Caco-2 (cell line): ENCODE results near the gene ADAMTS2. TPM values are rescaled to one million over a fixed set of nuclear protein-coding genes. Genes with fewer than 3 reads are reported as not detected.

Experiments
- BruUV-seq: library from RNA; stranded (reverse); fragments of 400-500 nt; replicated peaks from 2 replicates; lab custom pipeline; 2021; lab: Mats Ljungman, UMichigan
- CTCF ChIA-PET: fragments of 300-600 bp; sonication (Branson Sonifier 250); formaldehyde crosslinking; loops from one replicate; lab custom pipeline; 2022; ENCODE audit warnings: antibody characterized with exemption; lab: Charles Lee
- POLR2A ChIA-PET: fragments of 300-600 bp; sonication (Branson Sonifier 250); formaldehyde crosslinking; loops from one replicate; lab custom pipeline; 2022; ENCODE audit warnings: antibody characterized with exemption; lab: Charles Lee
- DNase-seq, 2 experiments: peaks; one replicate each; pipeline versions ENCODE4 v3.0.0 to v3.0.0-alpha.2; 2020 to 2022
- H3K27me3 ChIP-seq: replicated peaks from 2 replicates; pipeline ENCODE4 v1.6.0; 2011; ENCODE audit warnings: low read length; ENCODE audit not compliant: control insufficient read depth, insufficient read depth
- H3K36me3 ChIP-seq: 2 replicates; pipeline ENCODE4 v1.5.1; 2011; ENCODE audit warnings: low read length; ENCODE audit not compliant: control insufficient read depth, insufficient read depth
- H3K4me1 ChIP-seq: fragments of 250-450 bp; sonication (Bioruptor Pico); 2 replicates; pipeline ENCODE4 v1.5.1; 2020; ENCODE audit warnings: mild to moderate bottlenecking
- H3K4me3 ChIP-seq: 2 replicates; pipeline ENCODE4 v1.5.1; 2011; ENCODE audit warnings: low read depth, mild to moderate bottlenecking, control low read depth, low read length
- H3K9me3 ChIP-seq: fragments of 250-450 bp; sonication (Bioruptor Pico); 2 replicates; pipeline ENCODE4 v1.5.1; 2020; ENCODE audit warnings: mild to moderate bottlenecking, moderate library complexity
- H3K27ac Mint-ChIP-seq: one replicate; pipeline ENCODE4 v1.8.0; 2022; ENCODE audit warnings: mixed read lengths; ENCODE audit not compliant: unreplicated experiment
- H3K27me3 Mint-ChIP-seq: one replicate; pipeline ENCODE4 v1.8.0; 2022; ENCODE audit warnings: mixed read lengths; ENCODE audit not compliant: insufficient read depth, unreplicated experiment
- H3K36me3 Mint-ChIP-seq: one replicate; pipeline ENCODE4 v1.8.0; 2022; ENCODE audit warnings: mild to moderate bottlenecking, mixed read lengths; ENCODE audit not compliant: insufficient read depth, unreplicated experiment
- H3K4me1 Mint-ChIP-seq: one replicate; pipeline ENCODE4 v1.8.0; 2022; ENCODE audit warnings: low read depth, mixed read lengths; ENCODE audit not compliant: unreplicated experiment
- H3K4me3 Mint-ChIP-seq: one replicate; pipeline ENCODE4 v1.8.0; 2022; ENCODE audit warnings: mild to moderate bottlenecking, moderate library complexity, mixed read lengths; ENCODE audit not compliant: unreplicated experiment
- H3K9me3 Mint-ChIP-seq: one replicate; pipeline ENCODE4 v1.8.0; 2022; ENCODE audit warnings: mixed read lengths; ENCODE audit not compliant: unreplicated experiment
- intact Hi-C: fragments of 100-400 bp; cut with micrococcal nuclease; formaldehyde crosslinking; loops from one replicate; pipeline ENCODE4 v1.10.0; 2022; ENCODE audit not compliant: unreplicated experiment
- total RNA-seq: library from RNA; stranded (reverse); gene quantifications from 2 replicates; pipeline ENCODE4 v1.2.3, GENCODE V29; 2022
- TF ChIP-seq, protein P1 (sequence below), 2 experiments: fragments of 200-600 bp in 1 of 2; IDR thresholded peaks; 1 replicate in 1 of 2; 2 replicates in 1 of 2; pipeline versions ENCODE4 v1.5.1 to v1.8.0; 2011 to 2022; ENCODE audit warnings: antibody characterized with exemption in 1 of 2, control low read depth in 1 of 2, inconsistent platforms in 1 of 2, low read depth in 1 of 2, low read length in 1 of 2, mild to moderate bottlenecking in 1 of 2, moderate library complexity in 1 of 2; ENCODE audit not compliant: insufficient read depth in 1 of 2, severe bottlenecking in 1 of 2, unreplicated experiment in 1 of 2

The ADAMTS2 gene
- total RNA-seq, 1 experiment from 2014 or later: 0.05 TPM

DNA sequence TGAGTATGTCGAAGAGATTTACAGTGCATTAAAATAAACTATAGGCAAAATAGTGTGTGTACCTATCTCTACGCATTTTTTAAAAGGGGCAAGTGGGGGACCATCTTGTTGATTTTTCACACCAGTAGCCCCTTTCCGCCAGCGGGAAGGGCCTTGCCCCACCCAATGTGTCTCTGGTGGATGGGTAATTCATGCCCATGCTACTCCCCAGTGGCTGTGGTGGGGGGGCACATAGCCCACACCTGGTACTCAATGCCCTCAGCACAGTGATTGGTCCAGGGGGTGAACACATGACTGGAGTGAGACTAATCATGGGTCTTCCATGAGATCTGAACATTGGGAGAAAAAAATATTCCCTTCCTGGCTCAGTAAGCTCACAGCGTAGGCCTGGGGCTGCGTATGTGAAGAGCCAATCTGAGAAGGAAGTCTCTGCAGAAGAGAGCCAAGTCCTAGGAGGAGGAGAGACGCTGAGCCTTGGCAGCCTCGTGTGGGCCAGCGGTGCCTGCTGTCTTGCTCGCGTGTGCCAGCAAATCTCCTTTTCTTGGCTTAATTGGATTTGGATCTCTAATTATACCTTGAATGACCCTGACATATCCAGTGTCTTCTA lies 103.4 kb downstream of the ADAMTS2 start:
- Mint-ChIP-seq H3K4me1 (no peaks in the 10 kb centered on the region), H3K4me3 (no peak overlapping the region), H3K36me3 (no peaks in the 10 kb centered on the region), H3K27me3 (peaks cover 10% of the 10 kb centered on the region), H3K27ac (no peak overlapping the region), H3K9me3 (peaks cover 33% of the 10 kb centered on the region)
- Histone ChIP-seq H3K36me3 (no peaks in the 10 kb centered on the region), H3K4me1 (no peaks in the 10 kb centered on the region), H3K4me3 (no peak overlapping the region), H3K9me3 (peaks cover 12% of the 10 kb centered on the region), H3K27me3 (no peaks in the 10 kb centered on the region)
- intact Hi-C loops: no loop called here
- DNase-seq: no peak
- no TSS peak for BruUV-seq
- CTCF ChIA-PET: no interaction called here
- POLR2A ChIA-PET: no interaction called here
- TF ChIP-seq, protein P1, sequence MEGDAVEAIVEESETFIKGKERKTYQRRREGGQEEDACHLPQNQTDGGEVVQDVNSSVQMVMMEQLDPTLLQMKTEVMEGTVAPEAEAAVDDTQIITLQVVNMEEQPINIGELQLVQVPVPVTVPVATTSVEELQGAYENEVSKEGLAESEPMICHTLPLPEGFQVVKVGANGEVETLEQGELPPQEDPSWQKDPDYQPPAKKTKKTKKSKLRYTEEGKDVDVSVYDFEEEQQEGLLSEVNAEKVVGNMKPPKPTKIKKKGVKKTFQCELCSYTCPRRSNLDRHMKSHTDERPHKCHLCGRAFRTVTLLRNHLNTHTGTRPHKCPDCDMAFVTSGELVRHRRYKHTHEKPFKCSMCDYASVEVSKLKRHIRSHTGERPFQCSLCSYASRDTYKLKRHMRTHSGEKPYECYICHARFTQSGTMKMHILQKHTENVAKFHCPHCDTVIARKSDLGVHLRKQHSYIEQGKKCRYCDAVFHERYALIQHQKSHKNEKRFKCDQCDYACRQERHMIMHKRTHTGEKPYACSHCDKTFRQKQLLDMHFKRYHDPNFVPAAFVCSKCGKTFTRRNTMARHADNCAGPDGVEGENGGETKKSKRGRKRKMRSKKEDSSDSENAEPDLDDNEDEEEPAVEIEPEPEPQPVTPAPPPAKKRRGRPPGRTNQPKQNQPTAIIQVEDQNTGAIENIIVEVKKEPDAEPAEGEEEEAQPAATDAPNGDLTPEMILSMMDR (IDR thresholded peaks at IDR 0.05; ENCODE audit: insufficient read depth in 1 of 2, low read depth in 1 of 2, low read length in 1 of 2, severe bottlenecking in 1 of 2, unreplicated experiment in 1 of 2): no peak

DNA sequence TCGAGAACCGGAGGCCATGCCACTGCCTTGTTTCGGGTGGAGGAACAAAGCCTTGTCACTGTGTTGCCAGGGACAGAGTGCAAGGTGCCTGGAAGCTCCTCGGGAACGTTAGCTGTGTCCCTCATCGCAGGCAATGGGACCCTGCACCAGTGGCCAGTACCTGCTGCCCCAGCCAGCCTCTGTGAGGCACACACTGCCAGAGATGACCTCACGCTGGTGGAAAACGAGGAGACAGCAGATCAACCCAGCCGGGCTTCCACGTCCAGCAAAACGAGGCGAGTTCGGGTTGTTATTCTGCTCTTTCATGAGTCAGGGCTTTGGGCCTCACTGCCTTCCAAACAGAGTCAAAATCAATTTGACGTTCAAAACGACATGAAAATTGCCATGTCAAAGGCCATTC lies 104.1 kb downstream of the ADAMTS2 start:
- H3K36me3 ChIP-seq: no peaks in the 10 kb centered on the region
- Mint-ChIP-seq H3K9me3 (peaks cover 33% of the 10 kb centered on the region), H3K4me1 (no peaks in the 10 kb centered on the region), H3K27ac (no peak overlapping the region), H3K36me3 (no peaks in the 10 kb centered on the region), H3K27me3 (peaks cover 10% of the 10 kb centered on the region), H3K4me3 (no peak overlapping the region)
- ChIA-PET CTCF (no interaction called here), POLR2A (no interaction called here)
- TF ChIP-seq, protein P1 (IDR thresholded peaks at IDR 0.05; ENCODE audit: insufficient read depth in 1 of 2, low read depth in 1 of 2, low read length in 1 of 2, severe bottlenecking in 1 of 2, unreplicated experiment in 1 of 2): no peak
- BruUV-seq: no TSS peak
- intact Hi-C loops: no loop called here
- H3K4me3 ChIP-seq: no peak overlapping the region
- peak in 1 of 2 experiments; percentile 9 for DNase-seq
- H3K27me3 ChIP-seq: no peaks in the 10 kb centered on the region
- H3K4me1 ChIP-seq: no peaks in the 10 kb centered on the region
- peaks cover 17% of the 10 kb centered on the region for H3K9me3 ChIP-seq

DNA sequence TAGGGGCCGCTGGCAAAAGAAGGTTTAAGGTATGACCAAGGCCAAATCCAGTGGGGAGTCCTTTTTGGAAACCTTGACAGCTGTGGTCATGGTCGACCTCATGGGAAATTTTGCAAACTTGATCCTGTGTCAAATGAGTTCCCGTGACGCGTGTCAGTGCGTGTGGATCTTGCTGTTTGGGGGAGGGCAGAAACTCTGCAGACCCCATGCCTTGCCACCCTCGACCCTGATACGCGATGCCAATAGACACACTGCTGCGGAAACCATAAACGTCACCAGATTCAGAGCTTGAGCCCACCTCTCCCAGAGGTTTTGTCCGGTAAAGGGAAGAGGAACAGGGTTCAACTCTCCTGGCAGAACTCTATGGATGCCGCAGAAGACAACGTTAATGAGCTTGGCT lies 104.7 kb downstream of the ADAMTS2 start:
- CTCF ChIA-PET: no interaction called here
- POLR2A ChIA-PET: no interaction called here

More for the DNA sequence above, 104.7 kb downstream of the ADAMTS2 start:
- no peak overlapping the region for H3K27ac Mint-ChIP-seq
- no peaks in the 10 kb centered on the region for H3K4me1 ChIP-seq
- no TSS peak for BruUV-seq
- DNase-seq: peak in 1 of 2 experiments; percentile 7
- H3K27me3 Mint-ChIP-seq: peaks cover 10% of the 10 kb centered on the region
- no peaks in the 10 kb centered on the region for H3K36me3 Mint-ChIP-seq
- H3K9me3 Mint-ChIP-seq: peaks cover 33% of the 10 kb centered on the region
- H3K4me3 Mint-ChIP-seq: no peak overlapping the region
- H3K4me3 ChIP-seq: no peak overlapping the region
- TF ChIP-seq, protein P1 (IDR thresholded peaks at IDR 0.05; ENCODE audit: insufficient read depth in 1 of 2, low read depth in 1 of 2, low read length in 1 of 2, severe bottlenecking in 1 of 2, unreplicated experiment in 1 of 2): no peak
- peaks cover 13% of the 10 kb centered on the region for H3K9me3 ChIP-seq
- H3K4me1 Mint-ChIP-seq: no peaks in the 10 kb centered on the region
- no peaks in the 10 kb centered on the region for H3K36me3 ChIP-seq
- intact Hi-C loops: no loop called here
- H3K27me3 ChIP-seq: no peaks in the 10 kb centered on the region
